ENCODE results near the gene LRSAM1. TPM values are rescaled to one million over a fixed set of nuclear protein-coding genes. Genes with fewer than 3 reads are reported as not detected.

Gene LRSAM1
- total RNA-seq, 3 donors from 2014 or later = 16.8 to 29.0 (median 17.9) TPM

DNA sequence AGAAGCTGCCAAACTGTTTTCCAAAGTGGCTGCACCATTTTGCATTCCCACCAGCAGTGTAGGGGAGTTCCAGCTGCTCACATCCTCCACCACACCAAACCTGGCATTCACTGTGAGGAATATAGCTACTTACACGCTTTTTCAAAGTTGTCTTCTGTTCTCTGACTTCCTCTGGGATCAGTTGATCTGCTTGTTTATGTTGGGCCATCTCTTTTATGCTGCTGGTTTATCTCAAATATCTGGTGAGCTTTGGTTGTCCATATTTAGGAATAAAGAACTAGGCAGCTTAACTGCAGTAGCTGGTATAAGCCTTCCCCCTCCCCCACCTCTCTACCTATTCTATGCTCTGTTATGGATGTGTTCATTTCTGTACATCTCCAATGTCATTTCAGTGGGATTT lies 35.7 kb upstream of the LRSAM1 start:
- ATAC-seq (no peak), DNase-seq (no peak)
- no peak for TF ChIP-seq CTCF (IDR thresholded peaks at IDR 0.05)
- Histone ChIP-seq H3K9me3 (no peaks in the 10 kb centered on the region), H3K4me3 (no peak overlapping the region), H3K36me3 (ENCODE audit: low read depth) (no peaks in the 10 kb centered on the region), H3K4me1 (ENCODE audit: low read depth) (no peaks in the 10 kb centered on the region)
- intact Hi-C loops (cut with DNase I, micrococcal nuclease) = no loop called here

DNA sequence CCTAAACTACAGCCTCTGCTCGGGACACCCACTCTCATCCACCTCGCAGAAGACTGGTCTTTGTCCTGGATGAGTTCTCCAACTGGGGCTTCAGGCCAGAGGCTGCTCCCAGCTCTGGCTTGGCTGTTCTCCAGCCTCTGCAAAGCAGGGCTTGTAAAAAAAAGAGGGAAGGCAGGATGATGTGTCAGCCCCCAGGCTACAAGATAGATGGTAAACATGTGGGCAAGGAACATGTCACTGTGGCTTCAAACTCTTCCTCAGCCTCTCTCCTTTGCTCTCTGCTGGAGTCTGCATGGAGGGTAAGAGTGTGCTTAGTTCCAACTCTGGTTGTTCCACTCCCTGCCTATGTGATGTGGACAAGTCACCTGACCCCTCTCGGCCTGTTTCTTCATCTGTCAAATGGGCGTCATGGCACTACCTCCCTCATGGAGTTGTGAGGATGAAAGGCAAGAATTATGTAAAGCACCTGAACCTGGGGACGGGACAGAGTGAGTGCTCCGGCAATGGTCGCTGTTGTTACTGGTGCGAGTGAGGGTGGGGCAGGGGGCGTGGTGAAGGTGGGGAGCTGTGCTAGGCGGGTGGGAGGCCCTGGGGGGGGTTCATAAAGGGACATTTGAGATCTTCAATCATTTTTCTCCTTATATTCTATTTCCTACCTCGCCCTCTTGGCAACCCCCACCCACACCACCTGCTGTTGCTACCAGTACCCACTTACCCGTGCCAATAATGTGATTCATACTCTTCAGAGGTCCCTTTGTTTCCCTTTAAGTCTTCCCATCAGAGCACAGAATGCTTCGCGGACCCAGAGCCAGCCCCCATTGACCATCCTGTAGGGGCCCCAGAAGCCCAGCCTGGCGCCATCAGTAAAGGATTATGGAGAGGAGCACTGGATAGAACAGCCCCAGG lies 33.9 kb upstream of the LRSAM1 start:
- no peak for ATAC-seq

DNA sequence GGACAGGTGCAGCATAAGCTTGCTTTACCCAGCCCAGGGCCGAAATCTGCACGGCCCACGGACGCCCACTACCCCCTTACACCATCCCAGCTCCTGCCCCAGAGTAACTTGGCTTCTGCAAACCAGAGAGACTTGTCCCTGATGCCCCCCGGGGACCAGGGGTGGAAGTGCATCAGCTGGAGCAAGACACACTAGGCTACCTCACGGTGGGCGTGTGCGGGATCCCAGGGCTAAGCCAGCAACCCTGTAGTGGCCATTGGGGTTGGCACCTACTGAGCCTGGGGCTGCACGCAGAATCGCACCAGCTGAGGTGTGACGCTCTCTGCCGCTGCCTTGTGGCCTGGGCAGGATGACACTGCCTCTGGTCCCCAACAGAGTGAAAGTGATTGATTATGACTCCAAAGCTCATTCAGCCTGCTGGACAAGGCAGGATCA lies 33.3 kb upstream of the LRSAM1 start:
- Histone ChIP-seq H3K9me3 (no peaks in the 10 kb centered on the region), H3K4me1 (ENCODE audit: low read depth) (peaks cover 10% of the 10 kb centered on the region), H3K4me3 (no peak overlapping the region), H3K36me3 (ENCODE audit: low read depth) (no peaks in the 10 kb centered on the region)
- no peak for TF ChIP-seq CTCF (IDR thresholded peaks at IDR 0.05)
- DNase-seq = peak in 1 of 3 donors; percentile 35
- intact Hi-C loops (cut with DNase I, micrococcal nuclease) = no loop called here
- peak; percentile 37 for ATAC-seq

More for the DNA sequence above, 33.9 kb upstream of the LRSAM1 start:
- H3K9me3 ChIP-seq = no peaks in the 10 kb centered on the region
- no peak for DNase-seq
- no peak overlapping the region for H3K4me3 ChIP-seq
- H3K36me3 ChIP-seq (ENCODE audit: low read depth) = no peaks in the 10 kb centered on the region
- intact Hi-C loops (cut with DNase I, micrococcal nuclease) = no loop called here
- TF ChIP-seq CTCF (IDR thresholded peaks at IDR 0.05) = no peak
- peaks cover 4% of the 10 kb centered on the region for H3K4me1 ChIP-seq (ENCODE audit: low read depth)

- DNase-seq = no peak
- H3K4me3 ChIP-seq = no peak overlapping the region
Measured at GRCh38 chr9:127419348-127419747, 32.0 kb upstream of the LRSAM1 start.

GRCh38 chr9:127421057-127421456 lies 30.3 kb upstream of the LRSAM1 start:
- no peak for TF ChIP-seq CTCF (IDR thresholded peaks at IDR 0.05)
- no peak overlapping the region for H3K4me3 ChIP-seq
- H3K36me3 ChIP-seq (ENCODE audit: low read depth) = no peaks in the 10 kb centered on the region
- DNase-seq (no peak), ATAC-seq (no peak)
- H3K4me1 ChIP-seq (ENCODE audit: low read depth) = peaks cover 23% of the 10 kb centered on the region
- H3K9me3 ChIP-seq = no peaks in the 10 kb centered on the region
- intact Hi-C loops (cut with DNase I, micrococcal nuclease) = no loop called here

More at GRCh38 chr9:127419348-127419747, 32.0 kb upstream of the LRSAM1 start:
- intact Hi-C loops (cut with DNase I, micrococcal nuclease) = no loop called here
- no peaks in the 10 kb centered on the region for H3K36me3 ChIP-seq (ENCODE audit: low read depth)
- ATAC-seq = no peak
- H3K4me1 ChIP-seq (ENCODE audit: low read depth) = peaks cover 13% of the 10 kb centered on the region
- TF ChIP-seq CTCF (IDR thresholded peaks at IDR 0.05) = no peak
- H3K9me3 ChIP-seq = no peaks in the 10 kb centered on the region
